NCI-H510A treated with DMSO at 0.1 percent for 48 hours (cell line): ENCODE results near the gene PCDHB1.
A peak's percentile ranks its signal among the peaks of the same experiment; 100 is the strongest.
"Not testable (repeated sequence)": the region's sequence is repeated elsewhere in the genome, so short reads cannot be mapped to it uniquely, and the experiment has no call there.

ENCODE experiments used
- DNase-seq: peaks from one replicate; lab custom pipeline; 2025; lab: John Stamatoyannopoulos, UW

The PCDHB1 gene

GRCh38 chr5:141084487-141084989 lies 33.4 kb downstream of the PCDHB1 start:
- peak; percentile 53 for DNase-seq

- DNase-seq, result peak; percentile 42
Measured at GRCh38 chr5:141094481-141095262, 43.5 kb downstream of the PCDHB1 start, which contains the start of gene PCDHB2. Gene PCDHB2 (plus strand): TSS chr5:141094615. CDS start chr5:141094791, 176 bp downstream.

GRCh38 chr5:141095263-141095641 lies 44.1 kb downstream of the PCDHB1 start:
- DNase-seq, result no peak

- not testable (repeated sequence) for DNase-seq
Measured at GRCh38 chr5:141096181-141096580, 45.0 kb downstream of the PCDHB1 start.

- not testable (repeated sequence) for DNase-seq
Measured at GRCh38 chr5:141096586-141096985, 45.4 kb downstream of the PCDHB1 start.

- DNase-seq, result no peak
Measured at GRCh38 chr5:141100243-141100805, 49.1 kb downstream of the PCDHB1 start, which contains the start of gene PCDHB3. Gene PCDHB3 (plus strand): TSS chr5:141100473. CDS start chr5:141100650, 177 bp downstream.

GRCh38 chr5:141101059-141101458 lies 49.9 kb downstream of the PCDHB1 start:
- no peak for DNase-seq

- DNase-seq, result not testable (repeated sequence)
Measured at GRCh38 chr5:141102070-141102469, 50.9 kb downstream of the PCDHB1 start.

- DNase-seq, result not testable (repeated sequence)
Measured at GRCh38 chr5:141102471-141102870, 51.3 kb downstream of the PCDHB1 start.

GRCh38 chr5:141105350-141105749 lies 54.2 kb downstream of the PCDHB1 start:
- no peak for DNase-seq
